Stimulated activated CD4-positive, alpha-beta T cell treated with anti-CD3 and anti-CD28 coated beads, Interleukin-4, amount 100 ng/mL, for 1 hour (primary cell): ENCODE results near the gene GRIK1.

Source experiments
- DNase-seq: peaks from one replicate; pipeline ENCODE4 v3.0.0-alpha.2; 2020

Gene GRIK1

DNA sequence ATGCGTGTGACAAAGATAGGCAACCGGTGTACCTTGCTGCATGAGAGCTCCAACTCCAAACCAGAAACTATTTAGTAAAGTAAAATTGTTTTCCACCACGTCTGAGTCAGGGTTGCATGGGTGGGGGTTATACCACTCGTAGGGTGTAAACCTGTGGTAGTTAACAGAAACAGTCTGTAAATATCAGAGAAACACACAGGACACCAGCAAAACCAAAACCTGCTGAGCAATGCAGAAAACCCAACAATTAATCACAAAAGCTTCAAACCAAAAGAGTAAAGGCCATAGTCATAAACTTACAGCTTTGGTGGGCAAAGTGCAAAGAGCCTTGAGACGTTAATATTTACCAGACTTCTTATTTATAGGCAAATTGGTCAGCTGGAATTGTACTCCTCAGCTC, 358.4 kb downstream of the GRIK1 start:
- DNase-seq = no peak

DNA sequence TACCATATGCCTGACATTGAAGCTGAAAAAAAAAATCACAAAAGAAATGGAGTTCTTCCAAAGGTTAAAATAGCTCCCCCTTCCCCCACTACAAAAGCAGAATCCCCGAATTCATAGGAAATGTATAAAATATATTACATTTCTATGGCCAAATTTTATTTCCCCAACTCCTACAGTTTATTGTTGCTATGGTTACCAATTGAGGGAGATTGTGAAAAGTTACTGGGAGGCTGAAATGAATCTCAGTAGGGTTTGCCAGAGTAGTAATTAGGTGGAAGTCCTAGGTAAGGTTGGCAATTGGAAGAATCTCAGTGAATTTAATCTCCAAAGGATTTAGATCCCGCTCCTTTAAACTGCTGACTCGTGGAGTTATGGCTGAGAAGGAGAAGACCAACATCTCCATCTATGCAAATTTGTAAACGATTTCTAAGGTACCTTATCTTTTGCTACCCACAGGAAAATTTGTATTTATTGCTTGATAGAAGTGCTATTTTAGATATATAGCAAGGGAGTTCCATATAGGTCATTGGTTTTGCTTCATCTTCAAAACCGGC, 359.0 kb downstream of the GRIK1 start:
- no peak for DNase-seq

DNA sequence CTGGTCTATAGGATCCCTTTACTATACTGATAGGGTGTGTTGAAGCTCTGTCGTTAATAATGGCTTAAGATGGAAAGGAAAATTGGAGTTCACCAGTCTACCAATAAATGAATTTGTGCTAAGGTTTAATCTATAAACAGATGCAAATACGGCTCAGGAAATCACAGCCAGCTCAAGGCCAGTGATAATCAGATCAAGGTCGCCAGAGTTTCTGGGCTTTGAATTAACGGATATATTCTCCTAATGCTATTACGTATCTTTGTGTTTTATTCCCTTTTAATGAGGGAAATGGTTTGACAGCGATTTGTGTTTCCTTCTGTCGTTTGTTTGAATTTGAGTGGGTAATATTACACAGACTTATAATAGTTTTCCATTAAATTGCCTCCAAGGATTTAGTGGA, 361.5 kb downstream of the GRIK1 start:
- DNase-seq = no peak

DNA sequence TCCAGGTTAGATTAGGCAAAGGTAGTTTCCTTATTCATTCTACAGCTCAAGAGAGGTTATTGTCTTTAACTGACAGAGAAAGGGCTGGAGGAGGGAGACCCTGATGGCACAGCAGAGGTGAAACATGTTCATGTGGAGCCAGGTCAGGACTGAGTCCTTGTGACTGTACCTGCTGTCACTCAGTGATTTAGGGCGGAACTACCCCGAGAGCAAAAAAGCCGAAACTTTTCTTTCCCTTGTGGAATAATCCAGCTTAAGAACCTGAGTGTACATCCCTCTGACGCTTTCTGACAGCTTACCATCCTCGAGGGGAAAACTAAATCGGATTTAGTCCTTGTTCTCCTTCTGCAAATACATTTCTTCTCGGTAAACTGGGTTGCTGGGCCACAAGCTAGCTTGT, 367.8 kb downstream of the GRIK1 start:
- DNase-seq = no peak

DNA sequence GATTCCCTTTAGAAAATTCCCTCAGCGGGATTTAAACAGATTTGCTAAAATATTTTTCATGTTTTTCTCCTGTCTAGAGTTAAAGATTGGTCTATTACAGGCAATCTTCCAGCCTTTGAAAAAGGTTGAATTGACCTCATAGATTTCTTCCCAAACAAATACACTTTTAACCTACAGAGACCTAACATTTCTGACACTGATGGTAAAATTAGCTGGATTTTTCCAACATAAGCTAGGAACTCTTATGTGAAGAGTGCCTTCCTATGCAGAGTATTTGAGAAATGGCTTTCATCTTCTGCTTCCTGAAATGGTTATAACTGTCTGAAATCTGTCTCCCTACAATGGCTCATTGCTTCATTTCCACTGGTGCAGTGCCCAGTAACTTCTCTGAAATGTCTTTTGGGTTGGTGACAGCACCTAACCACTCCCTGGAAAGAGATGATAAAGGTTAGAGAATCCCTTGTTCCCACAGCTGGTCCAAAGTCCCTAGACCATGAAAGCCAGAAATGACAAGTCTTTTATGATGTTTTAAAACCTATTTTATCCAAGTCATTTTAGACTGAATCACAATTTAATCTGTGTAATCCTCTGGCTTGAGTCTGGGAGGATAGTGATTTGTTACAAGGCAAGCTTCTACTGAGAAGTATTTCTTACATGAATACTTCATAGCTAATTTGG, 371.6 kb downstream of the GRIK1 start:
- DNase-seq = no peak

DNA sequence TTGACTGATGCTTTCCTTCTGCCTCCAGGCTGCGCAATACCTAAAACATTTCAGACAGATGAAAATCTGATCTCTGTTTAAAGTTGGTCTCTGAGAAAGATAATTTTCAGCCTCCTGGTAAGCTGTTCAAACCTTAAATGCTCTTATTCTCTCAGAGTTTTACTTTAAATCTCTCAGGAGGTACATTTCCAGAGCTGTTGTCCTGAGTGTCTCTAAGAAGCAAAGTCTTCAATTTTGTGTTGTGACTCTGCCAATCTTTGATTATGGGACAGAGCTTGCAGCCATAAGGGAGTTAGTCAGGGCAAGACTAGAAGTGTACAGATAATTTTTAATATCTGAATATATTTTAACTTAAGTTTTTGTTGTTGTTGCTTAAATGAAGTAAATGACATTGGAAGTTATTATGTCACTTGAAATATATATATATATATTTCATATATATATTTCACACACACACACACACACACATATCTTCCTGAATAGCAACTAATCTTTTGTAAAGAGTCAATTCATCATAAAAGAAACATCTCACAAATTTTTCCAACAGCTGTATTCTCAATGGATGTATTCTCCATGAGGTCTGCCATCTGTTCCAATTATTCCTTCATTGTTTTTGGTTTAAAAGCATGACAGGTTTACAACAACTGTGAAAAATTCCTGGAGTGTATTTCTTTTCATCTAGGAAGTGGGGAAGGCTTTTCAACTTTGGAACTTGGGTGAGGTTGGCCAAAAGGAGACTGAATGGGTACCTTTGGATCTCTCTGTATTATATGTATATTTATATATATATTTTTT, 381.7 kb downstream of the GRIK1 start:
- no peak for DNase-seq

DNA sequence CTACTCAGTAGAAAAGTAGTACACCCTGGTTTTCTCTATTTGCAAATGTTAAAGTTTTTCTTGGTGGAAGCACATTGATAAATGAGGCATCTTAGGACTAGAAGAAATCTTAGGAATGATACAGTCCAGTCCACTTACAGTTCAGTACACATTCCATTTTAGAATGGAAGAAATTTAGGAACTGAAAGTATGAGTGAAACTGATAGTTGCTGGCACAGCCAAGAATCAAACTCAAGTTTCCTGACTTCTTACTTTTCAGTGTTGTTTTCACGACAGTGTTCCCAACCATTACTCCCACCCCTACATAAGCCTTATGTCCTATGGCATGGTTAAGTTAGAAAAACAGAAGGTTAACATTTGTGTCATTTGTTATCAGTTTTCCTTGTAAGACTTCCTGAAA, 382.6 kb downstream of the GRIK1 start:
- DNase-seq = no peak

DNA sequence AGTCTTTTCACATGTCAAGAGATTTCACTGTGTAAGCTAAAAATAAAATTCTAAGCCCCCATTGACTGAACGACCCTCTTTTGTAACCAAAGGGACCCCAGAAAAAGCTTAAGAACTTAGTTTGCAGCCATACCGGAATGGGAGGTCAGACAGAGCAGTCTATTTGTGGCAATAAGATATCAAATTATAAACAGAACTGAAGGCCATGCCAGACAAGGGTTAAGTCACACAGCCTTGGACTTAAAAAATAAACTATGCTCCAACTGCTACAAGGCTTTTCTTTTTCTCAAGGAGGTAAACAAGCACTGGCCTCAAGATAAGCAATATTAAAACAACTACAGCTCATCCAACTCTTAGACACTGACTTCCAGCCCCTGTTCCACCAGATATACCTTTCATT, 384.2 kb downstream of the GRIK1 start:
- no peak for DNase-seq

DNA sequence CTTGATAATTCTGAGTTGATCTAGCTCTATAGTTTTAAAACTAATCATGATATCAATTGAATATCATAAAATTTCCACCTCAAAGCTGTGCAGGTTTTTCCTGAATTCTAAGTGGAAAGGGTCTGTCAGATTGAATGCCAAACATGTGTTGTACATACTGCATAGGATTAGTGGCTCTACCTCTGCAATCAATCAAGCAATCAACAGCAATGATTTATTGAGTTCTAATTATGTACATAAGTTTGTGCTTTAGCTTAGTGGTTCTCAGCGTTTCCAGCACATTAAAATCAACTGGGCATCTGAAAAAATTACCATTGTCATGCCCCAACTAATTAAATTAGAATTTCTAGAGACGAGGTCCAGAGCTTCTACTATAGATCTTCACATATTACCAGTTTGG, 389.6 kb downstream of the GRIK1 start:
- no peak for DNase-seq

DNA sequence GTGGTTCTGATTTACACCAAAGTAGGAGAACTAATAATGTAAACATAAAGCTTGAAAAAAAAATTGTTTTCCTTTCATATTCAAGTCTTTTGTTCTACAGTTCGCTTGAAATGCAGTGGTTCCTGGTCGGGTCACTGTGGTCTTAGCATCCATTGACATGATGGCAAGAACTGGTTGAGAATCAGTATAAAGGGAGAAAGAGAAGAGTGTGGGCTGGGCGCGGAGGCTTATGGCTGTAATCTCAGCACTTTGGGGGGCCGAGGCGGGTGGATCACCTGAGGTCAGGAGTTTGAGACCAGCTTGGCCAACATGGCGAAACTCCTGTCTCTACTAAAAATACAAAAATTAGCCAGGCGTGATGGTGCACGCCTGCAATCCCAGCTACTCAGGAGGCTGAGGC, 390.2 kb downstream of the GRIK1 start:
- DNase-seq = no peak

DNA sequence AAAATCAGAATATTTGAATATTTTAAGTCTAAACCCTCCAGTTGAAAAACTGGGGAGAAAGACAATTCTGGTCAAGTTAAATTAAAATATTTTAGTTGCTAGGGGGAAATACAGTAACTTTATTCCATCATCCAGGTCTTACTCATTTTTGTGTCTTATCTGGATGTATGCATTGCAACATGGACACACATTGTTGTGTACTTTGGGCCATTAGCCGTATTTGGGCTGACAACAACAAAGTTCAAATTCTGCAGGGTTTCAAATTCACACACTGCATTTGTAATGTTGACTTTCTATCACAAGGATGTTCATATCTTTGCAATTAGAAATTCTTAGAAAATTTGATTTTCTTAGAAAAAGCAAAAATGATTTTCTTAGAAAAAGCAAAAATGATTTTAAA, 391.8 kb downstream of the GRIK1 start:
- DNase-seq = no peak

DNA sequence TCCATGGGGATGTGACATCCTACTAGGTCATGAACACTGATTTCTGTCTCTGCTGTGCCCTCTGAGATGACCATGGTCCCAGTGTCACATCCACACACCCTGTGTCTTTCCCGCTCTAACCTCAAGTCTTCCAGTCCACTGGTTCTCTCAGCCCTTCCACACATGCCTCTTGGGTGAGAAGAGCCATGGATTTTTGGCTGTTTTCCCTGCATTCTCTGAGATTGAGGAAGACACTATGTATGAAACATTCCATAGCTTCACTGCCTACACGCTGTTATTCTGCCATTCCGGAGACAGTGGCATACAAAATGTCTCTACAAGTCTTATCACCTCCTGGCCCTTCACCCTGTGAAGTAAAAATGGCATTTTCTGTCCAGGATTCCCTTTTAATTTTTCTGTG, 393.7 kb downstream of the GRIK1 start:
- DNase-seq = no peak

DNA sequence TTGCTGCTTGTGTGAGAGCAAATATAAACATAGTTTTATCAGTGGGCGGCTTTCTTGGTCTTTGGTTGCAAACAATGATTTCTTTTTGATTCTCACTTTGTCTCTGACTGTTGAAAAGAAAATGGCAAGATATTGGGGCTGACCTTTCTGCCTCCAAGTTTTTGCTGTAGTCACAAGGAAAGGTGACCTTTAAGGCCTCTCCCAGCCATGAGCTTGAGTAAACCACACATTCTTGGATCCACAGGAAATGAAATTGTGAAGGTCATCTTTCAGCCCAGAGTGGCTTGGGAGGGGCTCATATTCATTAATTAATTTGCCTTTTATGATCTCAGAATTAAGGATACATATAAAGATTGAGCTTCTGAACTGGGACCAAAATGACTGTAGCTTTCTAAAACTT, 399.5 kb downstream of the GRIK1 start:
- no peak for DNase-seq

DNA sequence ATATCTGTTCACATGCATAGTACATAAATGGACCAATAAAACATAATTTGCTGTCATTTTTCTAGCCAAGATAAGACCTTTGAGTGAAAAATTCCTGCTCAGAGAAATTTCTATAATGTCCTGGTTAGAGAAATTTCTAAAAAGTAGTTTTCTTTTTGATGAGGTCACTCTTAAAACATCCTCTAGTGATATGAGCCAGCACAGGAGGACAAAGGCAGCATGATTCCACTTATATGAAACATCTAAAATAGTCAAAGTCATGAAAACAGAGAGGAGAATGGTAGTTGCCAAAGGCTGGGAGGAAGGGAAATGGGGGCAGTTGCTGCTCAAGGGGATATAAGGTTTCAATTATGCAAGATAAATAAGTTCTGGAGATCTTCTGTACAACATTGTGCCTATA, 401.7 kb downstream of the GRIK1 start:
- no peak for DNase-seq

DNA sequence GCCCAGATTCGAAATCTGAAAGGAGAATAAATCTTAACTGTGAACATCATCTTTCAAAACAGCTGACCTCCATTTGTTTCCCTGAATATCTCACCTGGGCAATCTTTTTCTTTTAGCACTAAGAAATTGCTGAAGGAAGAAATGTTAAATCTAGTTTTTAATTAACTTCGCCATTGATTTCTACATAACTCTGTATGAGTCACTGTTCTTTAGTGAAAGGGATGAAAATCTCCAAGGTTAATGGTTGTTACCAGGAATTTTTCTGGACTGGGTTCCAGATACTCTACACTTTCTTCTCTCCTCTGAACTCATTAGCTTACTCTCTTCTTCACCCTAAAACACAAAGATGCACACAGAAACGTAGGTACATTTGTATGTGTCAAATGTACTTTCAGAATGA, 405.3 kb downstream of the GRIK1 start:
- no peak for DNase-seq

DNA sequence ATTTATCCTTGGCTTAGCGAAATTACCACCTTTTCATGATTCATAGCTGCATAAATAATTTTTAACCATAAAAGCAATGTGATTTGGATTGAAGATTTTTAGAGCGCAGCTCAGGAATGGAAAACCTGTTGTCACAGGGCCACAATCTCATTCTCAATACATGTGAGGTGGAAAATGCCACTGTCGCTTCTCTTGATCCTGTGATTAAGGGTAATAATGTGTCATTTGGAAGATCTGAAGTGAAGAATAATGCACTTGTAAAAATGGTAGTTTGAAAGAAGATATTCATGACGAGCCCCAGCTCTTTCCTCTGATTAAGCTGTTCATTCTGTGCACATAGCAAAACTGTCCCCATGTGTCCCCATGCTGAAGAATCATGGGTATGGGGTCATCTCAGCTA, 410.7 kb downstream of the GRIK1 start:
- no peak for DNase-seq

DNA sequence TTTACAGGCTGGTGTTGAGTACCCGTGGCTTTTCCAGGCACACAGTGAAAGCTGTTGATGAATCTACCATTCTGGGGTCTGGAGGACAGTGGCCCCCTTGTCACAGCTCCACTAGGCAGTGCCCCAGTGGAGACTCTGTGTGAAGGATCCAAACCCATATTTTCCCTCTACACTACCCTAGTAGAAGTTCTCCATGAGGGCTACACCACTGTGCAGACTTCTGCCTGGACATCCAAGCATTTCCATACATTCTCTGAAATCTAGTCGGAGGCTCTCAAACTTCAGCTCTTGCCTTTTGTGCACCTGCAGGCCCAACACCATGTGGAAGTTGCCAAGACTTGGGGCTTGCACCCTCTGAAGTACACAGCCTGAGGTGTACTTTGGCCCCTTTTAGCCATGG, 413.3 kb downstream of the GRIK1 start:
- no peak for DNase-seq

DNA sequence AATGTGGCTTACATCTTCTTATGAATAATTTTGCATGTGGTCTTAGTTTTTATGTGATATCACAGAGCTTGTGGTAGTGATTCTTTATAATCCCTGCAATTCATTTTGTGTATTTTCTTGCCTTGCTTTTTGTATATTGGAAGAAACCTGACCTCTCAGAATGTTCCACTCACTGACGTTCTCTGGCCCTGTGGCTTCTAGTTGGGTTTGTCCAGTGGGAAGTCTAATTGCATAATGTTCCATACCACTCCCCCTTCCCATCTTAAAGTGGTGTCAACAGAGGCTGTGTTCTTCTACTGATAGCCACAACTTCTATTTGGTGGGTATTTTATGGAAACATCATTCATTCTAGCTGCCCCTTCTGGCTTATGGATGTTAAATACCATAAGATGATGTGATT, 415.7 kb downstream of the GRIK1 start:
- no peak for DNase-seq

DNA sequence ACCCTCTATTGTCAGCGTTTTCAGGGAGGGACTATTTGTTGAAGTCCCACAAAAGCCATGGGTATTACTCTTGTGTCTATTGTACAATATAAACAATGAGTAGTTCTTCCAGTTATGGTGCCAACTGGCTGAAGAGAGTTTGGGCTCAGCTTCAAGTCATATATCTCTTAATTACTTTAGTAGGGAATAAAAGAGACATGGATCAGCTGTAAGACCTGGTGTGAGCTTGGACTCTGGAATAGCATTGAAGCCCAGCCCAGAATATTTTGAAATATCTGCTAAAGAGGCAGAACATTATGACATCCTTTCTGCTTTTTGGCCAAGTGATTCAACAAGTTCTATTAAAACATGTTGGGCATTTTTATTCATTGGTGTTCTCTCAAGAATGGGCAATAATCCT, 416.1 kb downstream of the GRIK1 start:
- DNase-seq = no peak

DNA sequence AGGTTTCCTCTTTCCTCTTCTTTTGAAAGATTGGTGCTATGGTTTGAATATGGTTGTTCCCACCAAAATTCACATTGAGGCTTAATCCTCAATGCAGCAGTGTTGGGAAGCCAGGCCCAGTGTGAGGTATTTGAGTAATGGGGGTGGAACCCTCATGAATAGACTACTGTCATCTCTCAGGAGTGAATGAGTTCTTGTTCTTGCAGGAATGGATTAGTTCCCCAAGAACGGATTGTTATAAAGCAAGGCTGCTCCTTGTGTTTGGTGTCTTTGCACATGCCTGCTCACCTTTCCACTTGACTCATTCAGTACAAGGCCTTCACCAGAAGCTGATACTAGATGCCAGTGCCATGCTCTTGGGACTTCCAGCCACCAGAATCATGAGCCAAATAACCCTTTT, 417.9 kb downstream of the GRIK1 start:
- no peak for DNase-seq

DNA sequence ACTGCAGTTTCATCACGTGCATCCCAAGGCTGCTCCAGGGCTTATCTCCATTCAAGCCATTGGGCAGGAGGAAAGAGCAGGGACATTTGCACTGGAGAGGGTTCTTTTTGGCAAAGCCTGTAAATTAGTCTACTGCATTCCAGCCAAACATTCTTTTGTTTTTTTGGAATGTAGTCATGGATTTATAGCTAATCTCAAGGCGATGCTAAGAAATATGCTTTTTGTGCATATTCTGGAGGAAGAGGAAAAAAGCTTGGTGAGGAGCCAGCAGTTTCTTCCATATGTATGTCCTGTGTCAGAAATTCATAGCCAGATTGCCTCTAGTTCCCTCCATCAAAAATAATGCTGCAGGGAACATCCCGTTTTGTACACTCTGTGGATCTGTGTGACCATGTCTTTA, 419.6 kb downstream of the GRIK1 start:
- DNase-seq = no peak

DNA sequence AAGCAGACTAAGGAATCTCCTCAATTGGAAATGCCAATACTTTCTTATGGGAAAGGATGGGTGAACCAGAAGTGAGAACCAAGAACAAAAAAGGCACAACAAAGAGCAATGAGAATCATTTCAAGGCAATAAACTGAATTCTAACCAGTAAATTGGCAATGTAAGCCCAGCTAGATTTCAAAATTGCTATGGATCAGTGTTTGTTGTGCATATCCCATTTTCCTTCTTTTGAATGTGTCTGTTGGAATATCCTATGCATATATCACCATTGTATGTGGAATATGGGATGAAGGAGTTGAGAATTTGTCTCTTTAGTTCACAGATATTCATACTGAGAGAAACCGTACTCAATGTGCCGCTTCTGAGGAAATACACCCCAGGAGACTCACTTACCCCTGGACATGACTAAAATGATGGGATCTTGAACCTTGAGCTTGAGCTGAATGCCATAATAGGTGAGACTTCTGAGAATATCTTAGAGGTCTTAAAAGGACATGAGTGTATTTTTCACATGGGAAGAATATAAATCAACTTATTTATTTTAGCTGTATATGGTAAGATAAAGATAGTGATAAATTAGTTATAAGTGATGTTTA, 425.0 kb downstream of the GRIK1 start:
- DNase-seq = no peak

DNA sequence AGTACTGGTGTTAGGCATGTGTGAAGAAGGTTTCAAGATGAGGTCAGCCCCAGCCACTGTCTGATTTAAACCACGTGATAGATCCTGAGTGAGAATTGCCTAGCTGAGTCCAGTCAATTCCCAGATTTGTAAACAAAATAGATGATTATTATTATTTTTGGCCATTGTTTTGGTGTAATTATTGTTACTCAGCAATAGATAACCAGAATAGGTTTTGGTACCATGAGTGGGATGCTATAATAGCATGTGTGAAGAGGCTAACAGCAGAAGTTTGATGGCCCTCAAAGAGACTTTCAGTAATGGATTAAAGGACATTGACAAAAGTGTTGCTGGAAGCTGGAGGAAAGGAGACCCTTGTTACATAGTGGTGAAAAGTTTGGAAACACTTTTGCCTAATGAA, 426.3 kb downstream of the GRIK1 start:
- no peak for DNase-seq

DNA sequence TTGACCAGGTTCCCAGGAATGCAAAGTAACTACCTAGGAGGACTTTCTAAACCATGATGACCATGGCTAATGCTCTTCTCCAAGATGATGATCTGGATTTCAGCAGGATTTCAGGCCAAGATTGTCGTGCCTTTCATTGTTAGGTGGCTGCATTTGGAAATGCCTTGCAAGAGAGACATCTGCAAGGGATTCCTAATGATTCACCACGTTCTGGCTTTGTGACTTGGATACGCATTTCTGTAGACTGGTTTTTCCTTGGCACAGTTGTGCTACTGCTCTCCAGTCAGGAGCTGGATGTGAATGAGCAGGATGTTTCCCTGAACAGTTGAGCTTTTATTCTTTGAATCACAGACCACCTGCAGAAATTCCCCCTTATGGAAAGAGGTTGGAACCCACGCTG, 428.7 kb downstream of the GRIK1 start:
- DNase-seq = no peak
